ENCODE measurements around the gene IVNS1ABP.

- no peak for TF ChIP-seq SKIL (IDR thresholded peaks at IDR 0.05; ENCODE audit: low read depth, poor library complexity, severe bottlenecking)
- TF ChIP-seq NRF1 (conservative IDR thresholded peaks at IDR 0.05; ENCODE audit: low read depth, low read length): no peak
- TF ChIP-seq CTCF (IDR thresholded peaks at IDR 0.05 in 2 of 3, conservative IDR thresholded peaks at IDR 0.05 in 1 of 3; ENCODE audit: control insufficient read depth in 2 of 3, extremely low read depth in 1 of 3, insufficient read depth in 1 of 3, low read depth in 3 of 3, low read length in 3 of 3): no peak
- TF ChIP-seq ZNF274 (IDR thresholded peaks at IDR 0.05; ENCODE audit: insufficient read depth, insufficient read length): no peak
- no peak for TF ChIP-seq CUX1 (IDR thresholded peaks at IDR 0.05; ENCODE audit: insufficient replicate concordance, low read depth, low read length)
- TF ChIP-seq POLR2AphosphoS5 (IDR thresholded peaks at IDR 0.05; ENCODE audit: low read length): no peak
Measured at GRCh38 chr1:185355947-185356346, 38.9 kb upstream of the IVNS1ABP start.

Data from GM12878 (cell line).